ENCODE data around the gene PYGM.
"Not testable (repeated sequence)": the region's sequence is repeated elsewhere in the genome, so short reads cannot be mapped to it uniquely, and the experiment has no call there.

The PYGM gene

GRCh38 chr11:64716473-64717267, 43.1 kb downstream of the PYGM start:
- no peak for DNase-seq (ENCODE audit: low read depth)

GRCh38 chr11:64715756-64716472, 43.9 kb downstream of the PYGM start:
- no peak for DNase-seq (ENCODE audit: low read depth)

DNA sequence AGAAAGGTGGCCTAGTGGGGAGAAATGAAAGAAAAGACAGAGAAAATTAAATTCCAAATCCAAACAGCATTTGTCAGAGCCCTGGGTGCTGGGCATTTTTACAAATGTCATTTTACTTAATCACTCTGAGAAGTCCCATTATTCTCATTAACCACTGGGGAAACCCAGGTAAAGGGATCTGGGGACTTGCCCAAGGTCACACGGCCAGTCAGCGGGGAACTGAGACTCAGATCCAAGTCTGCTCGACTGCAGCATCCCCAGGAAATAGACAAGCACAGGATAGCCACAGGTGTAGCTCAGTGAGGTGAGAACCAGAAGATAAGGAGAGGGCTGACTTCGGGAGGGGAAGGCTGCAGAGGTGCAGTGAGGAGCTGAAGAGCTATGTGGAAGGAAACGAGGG, 44.7 kb downstream of the PYGM start:
- DNase-seq (ENCODE audit: low read depth) = no peak

DNA sequence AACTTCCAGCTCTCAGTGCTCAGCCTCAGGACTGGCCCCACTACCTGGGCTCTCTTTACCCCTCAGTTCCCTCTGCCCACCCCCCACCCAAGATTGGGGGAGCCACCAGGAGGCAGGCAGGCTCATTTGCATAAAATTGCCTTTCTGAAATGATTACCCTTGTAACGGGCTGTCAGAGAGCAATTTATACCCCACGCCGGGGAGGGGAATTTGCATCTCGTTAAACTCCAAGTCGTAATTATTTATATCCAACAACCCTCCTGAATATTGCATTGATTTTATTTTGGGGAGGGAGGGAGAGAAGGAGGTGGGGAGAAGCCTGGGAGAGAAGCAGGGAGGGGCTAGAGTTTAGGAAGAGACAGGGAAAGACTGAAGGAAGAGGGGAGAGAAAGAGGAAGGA, 45.1 kb downstream of the PYGM start:
- DNase-seq (ENCODE audit: low read depth) = no peak

DNA sequence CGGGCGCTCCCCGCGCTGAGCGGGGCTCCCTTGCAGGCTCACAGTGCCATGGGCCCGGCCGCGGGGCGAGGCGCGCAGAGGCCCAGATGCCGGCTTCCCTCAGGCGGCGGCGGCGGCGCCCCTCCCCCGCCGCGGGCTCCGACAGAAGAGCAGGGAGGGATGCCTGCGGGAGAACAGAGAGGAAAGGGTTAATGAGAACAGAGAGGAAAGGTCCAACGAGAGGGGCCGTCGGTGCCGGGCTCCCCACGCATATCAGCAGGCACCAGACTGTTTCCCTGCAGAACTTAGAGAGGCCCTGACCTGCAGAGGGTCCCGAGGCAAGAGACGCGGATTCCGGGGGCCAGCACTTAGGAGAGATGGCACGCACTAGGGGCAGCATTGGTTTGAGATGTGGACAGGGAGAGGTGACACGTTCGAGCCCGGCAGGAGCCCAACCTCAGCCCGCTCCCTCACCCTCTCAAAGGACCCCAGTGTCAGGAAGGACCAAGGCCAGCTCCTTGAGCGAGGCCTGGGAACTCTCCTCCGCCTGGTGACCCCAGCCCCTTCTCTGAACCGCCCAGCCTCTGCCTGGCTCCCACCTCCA, 45.9 kb downstream of the PYGM start:
- DNase-seq (ENCODE audit: low read depth) = no peak

DNA sequence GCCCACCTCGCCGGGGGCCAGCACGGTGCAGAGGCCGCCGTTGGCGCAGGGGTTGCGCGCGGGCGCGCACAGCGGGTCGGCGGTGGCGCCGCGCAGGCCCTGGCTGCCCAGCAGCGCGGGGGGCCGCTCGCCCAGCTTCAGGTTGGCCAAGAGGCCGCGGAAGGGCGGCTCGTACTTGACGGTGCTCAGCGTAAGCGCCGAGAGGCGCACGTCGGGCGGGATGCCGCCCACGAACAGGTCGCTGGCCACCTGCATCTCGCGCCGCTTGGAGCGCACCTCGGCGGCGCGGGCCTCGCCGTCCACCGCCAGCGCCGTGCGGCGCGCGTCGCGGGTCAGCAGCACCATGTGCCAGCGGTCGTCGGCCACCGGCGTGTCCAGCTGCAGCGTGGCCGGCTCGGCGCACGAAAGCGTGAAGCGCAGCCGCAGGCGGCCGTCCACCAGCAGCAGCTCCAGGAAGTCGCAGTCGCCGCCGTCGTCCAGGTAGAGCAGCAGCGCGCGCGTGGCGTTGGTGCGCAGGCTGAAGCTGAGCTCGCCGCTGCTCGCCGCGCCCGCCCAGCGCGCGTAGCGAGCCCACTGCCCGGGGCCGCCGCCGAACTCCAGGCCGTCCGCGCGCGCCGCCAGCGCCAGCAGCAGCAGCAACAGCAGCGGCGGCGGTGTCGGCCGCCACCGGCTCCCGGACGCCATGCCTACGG, 46.6 kb downstream of the PYGM start:
- peak; percentile 31 for DNase-seq (ENCODE audit: low read depth)

DNA sequence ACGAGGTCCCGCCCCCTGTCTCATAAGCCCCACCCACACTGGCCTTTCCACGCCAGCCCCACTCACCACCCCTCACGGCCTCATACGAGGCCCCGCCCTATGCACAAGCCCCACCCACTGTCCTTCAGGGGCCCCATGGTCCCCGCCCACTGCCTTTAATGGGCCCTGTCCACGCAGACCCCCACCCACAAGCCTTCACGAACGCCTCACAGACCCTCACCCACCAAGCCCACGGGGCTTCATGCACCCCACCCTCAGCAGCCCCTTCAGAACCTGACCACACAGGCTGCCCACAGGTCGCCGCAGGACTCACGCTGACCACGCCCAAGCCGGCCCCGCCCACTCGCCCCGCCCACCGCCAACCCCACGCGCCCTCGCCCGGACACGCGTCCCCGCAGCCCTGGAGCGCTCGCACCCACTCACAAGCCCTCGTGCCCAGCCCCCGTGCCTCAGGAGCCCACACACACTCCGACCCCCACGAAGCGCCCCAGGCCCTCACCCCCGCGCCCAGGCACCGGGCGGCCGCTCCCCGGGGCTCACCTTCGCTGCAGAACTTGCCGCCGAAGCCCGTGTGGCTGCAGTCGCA, 47.3 kb downstream of the PYGM start:
- no peak for DNase-seq (ENCODE audit: low read depth)

DNA sequence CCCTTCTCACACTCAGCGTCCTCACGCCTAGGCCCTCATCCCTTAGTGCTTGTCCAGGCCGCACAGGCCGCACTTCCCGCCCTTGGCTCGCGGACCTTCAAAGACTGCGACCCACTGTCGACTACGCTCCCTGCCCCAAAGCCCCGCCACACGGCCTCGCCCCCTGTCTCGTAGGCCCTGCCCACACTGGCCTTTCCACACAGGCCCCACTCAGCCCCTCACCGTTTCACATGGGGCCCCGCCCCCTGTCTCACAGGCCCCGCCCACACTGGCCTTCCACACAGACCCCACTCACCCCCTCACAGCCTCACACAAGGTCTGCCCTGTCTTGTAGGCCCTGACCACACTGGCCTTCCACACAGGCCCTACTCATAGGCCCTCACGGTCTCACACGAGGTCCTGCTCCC, 47.8 kb downstream of the PYGM start:
- DNase-seq (ENCODE audit: low read depth) = no peak

DNA sequence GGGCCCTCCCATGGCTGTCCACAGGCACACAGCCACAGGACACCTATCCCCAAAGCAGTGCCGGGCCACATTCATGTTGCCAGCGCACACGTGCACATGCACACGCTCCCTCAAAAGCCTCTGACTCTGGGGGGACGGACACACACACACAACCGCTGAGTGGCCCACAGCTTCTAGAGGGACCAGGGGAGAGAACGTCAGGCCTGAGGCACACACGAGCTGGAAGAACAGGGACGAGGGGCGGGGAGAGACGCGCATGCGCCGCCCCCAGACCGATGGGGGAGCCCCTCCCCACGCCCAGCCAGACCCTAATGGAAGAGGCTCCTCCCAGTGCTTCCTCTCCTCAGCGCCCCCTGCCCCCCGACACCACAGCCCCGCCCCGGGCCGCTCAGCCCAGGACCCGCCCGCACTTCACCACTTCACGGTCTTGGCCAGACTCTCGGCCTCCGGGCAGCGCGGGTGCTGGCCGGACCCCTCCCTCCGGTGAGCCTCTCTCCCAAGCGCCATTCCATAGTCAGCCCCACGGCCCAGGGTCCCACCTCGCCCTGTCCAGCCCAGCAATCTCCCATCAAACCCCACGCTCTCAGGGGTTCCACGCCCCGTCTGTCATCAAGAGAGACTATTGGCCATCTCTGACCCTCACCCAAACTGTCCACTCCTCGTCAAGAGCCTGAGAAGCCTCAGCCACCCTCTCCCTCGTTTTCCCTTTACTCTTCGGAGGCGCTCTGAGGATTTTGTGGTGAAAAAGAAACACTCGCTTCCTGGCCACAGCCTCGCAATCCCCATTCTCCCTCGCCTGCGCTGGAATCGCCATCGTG, 48.4 kb downstream of the PYGM start:
- DNase-seq (ENCODE audit: low read depth) = no peak

DNA sequence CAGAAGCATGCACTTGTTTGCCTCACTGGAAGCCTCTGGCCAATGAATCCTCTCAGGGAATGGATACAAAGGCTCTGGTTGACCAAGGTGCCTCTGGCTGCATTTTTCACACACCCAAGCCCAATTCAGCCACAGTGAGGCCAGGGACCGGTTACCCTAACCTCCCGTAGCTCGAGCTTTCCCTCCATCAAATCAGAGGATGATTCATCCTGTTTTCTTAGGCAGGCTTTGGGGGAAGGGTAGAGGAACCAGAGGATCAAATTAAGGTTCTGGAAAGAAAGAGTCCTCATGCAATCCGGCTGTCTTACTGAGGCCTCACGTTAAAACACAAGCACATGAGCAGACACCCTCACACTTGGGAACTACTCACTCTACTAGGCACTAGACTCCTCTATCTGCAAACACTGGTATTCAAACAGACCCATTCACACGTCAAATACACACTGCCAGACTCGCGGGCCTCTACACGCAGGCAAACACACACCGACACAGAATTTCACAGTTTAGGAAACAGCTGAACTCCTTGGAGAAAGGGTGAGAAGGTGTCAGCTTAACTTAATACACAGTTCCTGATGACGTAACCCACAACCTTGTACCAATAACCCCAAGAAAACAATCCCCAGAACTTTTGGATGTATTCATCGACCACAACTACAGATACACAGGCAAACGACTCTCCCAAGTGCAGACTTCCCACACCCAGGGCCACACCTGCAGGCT, 49.2 kb downstream of the PYGM start:
- DNase-seq (ENCODE audit: low read depth) = peak; percentile 32

DNA sequence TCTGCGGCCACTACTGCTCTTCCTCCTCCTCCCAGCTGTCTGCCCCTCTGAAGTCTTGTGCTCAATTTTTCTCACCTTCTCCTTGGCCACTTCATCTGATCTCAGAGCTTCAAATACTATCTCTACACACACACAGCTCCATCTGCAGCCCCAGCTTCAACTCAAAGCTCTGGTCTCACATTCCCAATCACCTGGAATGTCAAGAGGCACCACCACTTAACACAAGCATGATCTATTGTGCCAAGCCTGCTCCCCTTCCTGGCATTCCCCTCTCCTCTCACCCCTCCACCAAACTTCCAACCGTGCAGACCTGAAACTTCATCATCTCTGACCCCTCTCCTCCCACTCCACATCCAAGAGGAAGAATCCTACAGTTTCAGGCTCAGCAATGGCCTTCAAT, 54.3 kb downstream of the PYGM start:
- no peak for DNase-seq (ENCODE audit: low read depth)

DNA sequence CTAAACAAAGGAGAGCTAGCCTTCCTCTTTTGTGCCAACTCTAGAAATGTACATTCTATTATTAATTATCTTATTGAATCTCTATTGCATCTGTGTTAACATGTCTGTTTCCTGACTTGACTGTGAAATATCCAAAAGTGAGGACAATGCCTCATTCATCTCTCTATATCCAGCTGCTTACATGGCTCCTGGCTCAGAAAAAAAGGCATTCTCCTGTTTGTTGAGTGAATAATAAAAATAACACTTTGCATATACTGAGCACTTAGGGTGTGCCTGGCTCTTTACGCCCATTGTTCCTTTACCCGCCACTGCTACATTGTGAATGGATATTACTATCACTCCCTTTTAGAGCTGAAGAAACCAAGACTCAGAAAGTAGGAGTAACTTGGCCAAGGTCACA, 56.7 kb downstream of the PYGM start:
- DNase-seq (ENCODE audit: low read depth) = no peak

DNA sequence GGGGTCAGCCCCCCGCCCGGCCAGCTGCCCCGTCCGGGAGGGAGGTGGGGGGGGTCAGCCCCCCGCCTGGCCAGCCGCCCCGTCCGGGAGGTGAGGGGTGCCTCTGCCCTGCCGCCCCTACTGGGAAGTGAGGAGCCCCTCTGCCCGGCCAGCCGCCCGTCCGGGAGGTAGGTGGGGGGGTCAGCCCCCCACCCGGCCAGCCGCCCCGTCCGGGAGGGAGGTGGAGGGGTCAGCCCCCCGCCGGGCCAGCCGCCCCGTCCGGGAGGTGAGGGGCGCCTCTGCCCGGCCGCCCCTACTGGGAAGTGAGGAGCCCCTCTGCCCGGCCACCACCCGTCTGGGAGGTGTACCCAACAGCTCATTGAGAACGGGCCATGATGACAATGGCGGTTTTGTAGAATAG, 57.8 kb downstream of the PYGM start:
- DNase-seq (ENCODE audit: low read depth) = not testable (repeated sequence)

- DNase-seq (ENCODE audit: low read depth) = no peak
These were observed 61.3 kb downstream of the PYGM start for GRCh38 chr11:64698427-64698826.

DNA sequence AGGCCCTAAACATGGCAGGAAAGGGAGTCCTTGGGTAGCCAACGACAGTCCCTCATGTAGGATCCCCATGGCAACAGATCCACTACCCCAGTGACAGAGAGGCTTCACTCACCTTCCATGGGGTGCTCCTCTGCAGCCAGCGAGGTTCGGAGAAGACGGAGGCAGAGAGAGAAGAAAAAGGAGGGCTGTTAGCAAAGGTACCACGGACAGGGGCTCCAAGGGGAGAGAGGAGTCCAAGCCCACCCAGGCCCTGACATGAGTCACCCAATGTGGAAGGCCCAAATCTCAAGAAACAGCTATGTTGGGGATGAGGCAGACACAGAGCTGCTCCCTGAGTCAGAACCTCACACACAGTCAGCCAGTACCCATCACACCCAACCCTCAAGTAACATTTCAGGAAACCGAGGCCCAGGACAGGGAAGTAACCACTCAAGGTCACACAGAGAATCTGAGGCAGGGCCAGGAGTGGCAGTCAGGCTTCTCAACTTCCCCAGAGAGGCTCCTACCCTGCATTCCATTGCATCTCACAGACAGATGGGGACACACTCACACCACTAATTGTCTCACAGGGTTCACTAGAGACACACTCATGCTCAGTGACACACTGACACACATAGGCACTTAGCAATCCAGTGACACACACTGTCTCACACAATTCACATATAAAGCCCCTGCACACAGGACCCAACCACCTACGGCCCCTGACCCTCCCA, 62.0 kb downstream of the PYGM start:
- DNase-seq (ENCODE audit: low read depth) = no peak
